ENCODE measurements around the gene TRMT2B.

The TRMT2B gene

DNA sequence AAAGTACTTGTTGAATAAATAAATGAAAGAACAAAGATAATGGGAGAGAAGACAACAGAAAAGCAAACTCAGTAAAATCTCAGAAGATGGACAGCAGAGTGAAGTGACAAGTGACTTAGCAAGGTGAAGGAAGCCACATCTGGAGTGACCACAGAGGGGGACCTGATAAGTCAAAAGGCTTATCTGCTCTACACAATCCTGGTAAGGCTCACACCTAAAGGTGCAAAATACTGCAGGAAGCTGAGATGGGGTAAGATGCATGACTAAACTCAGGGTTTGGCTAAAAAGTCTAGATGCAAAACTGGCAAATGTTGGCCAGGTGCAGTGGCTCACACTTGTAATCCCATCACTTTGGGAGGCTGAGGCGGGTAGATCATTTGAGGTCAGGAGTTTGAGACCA lies 22.2 kb downstream of the TRMT2B start:
- peaks cover 10 to 29% of the 10 kb centered on the region in 2 experiments; a peak in 2 of 3 replicates for H3K36me3 ChIP-seq (ENCODE audit: control insufficient read depth in 2 of 2, insufficient read depth in 1 of 2, low read length in 2 of 2)
- no peak overlapping the region for H3K27ac ChIP-seq (ENCODE audit: extremely low read depth, low read depth, low read length)
- TF ChIP-seq ZNF239 (tag by site-specific recombination; IDR thresholded peaks at IDR 0.05) (no peak), KLF10 (tag by site-specific recombination; IDR thresholded peaks at IDR 0.05) (no peak)
- TF ChIP-seq, protein P1, sequence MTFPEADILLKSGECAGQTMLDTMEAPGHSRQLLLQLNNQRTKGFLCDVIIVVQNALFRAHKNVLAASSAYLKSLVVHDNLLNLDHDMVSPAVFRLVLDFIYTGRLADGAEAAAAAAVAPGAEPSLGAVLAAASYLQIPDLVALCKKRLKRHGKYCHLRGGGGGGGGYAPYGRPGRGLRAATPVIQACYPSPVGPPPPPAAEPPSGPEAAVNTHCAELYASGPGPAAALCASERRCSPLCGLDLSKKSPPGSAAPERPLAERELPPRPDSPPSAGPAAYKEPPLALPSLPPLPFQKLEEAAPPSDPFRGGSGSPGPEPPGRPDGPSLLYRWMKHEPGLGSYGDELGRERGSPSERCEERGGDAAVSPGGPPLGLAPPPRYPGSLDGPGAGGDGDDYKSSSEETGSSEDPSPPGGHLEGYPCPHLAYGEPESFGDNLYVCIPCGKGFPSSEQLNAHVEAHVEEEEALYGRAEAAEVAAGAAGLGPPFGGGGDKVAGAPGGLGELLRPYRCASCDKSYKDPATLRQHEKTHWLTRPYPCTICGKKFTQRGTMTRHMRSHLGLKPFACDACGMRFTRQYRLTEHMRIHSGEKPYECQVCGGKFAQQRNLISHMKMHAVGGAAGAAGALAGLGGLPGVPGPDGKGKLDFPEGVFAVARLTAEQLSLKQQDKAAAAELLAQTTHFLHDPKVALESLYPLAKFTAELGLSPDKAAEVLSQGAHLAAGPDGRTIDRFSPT (tag by site-specific recombination; IDR thresholded peaks at IDR 0.05) = no peak
- no peaks in the 10 kb centered on the region for H3K4me1 ChIP-seq (ENCODE audit: control insufficient read depth, insufficient read depth, low read length)
- H3K9me3 ChIP-seq (ENCODE audit: control insufficient read depth, insufficient read depth, low read depth, low read length) = no peaks in the 10 kb centered on the region
- CTCF ChIA-PET = no interaction called here
- POLR2A ChIA-PET = no interaction called here
- no peak overlapping the region for H3K4me3 ChIP-seq (ENCODE audit: low read depth, low read length)

DNA sequence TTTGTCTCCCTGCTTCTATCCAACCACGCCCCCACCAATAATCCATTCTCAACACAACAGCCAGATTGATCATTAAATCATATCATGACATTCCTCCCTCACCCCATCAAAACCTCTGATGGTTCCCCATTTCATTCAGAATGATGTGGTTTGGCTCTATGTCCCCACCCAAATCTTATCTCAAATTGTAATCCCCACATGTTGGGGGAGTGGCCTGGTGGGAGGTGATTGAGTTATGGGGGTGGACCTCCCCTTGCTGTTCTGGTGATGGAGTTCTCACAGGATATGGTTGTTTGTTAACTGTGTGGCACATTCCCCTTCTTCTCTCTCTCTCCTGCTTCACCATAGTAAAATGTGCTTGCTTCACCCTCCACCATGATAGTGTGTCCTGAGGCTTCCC lies 23.3 kb downstream of the TRMT2B start:
- TF ChIP-seq, protein P2, sequence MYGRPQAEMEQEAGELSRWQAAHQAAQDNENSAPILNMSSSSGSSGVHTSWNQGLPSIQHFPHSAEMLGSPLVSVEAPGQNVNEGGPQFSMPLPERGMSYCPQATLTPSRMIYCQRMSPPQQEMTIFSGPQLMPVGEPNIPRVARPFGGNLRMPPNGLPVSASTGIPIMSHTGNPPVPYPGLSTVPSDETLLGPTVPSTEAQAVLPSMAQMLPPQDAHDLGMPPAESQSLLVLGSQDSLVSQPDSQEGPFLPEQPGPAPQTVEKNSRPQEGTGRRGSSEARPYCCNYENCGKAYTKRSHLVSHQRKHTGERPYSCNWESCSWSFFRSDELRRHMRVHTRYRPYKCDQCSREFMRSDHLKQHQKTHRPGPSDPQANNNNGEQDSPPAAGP (tag by site-specific recombination; IDR thresholded peaks at IDR 0.05) = no peak
- TF ChIP-seq ZNF544 (tag by site-specific recombination; IDR thresholded peaks at IDR 0.05) (no peak), BCL11A (tag by site-specific recombination; IDR thresholded peaks at IDR 0.05; ENCODE audit: low read depth) (no peak), ZNF366 (tag by site-specific recombination; conservative IDR thresholded peaks at IDR 0.05) (no peak), ZNF146 (tag by site-specific recombination; IDR thresholded peaks at IDR 0.05) (no peak)
- ChIA-PET POLR2A (no interaction called here), CTCF (no interaction called here)
- Histone ChIP-seq H3K36me3 (ENCODE audit: control insufficient read depth in 2 of 2, insufficient read depth in 1 of 2, low read length in 2 of 2) (peaks cover 10 to 28% of the 10 kb centered on the region in 2 experiments; a peak in 2 of 3 replicates), H3K27ac (ENCODE audit: extremely low read depth, low read depth, low read length) (no peak overlapping the region), H3K9me3 (ENCODE audit: control insufficient read depth, insufficient read depth, low read depth, low read length) (no peaks in the 10 kb centered on the region), H3K4me1 (ENCODE audit: control insufficient read depth, insufficient read depth, low read length) (no peaks in the 10 kb centered on the region), H3K4me3 (ENCODE audit: low read depth, low read length) (no peak overlapping the region)

DNA sequence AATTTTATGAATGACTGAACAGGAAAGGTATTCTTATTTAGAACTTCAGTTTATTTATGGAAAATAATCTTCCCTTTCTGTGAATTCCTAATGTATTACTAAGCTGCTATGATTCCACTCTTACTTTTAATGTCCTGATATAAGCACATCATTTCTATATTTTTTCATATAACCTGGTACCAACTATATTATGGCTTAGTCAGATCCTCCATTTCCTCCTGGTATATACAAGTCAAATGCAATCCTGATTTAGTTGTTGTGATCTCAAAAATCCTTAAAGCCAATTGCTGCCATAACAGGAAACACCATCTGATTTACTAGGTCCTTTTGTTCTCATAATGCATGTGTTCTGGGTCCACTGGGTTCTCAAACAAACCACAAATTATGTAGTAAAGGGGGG lies 26.8 kb downstream of the TRMT2B start:
- H3K4me3 ChIP-seq (ENCODE audit: low read depth, low read length) = no peak overlapping the region
- no peaks in the 10 kb centered on the region for H3K9me3 ChIP-seq (ENCODE audit: control insufficient read depth, insufficient read depth, low read depth, low read length)
- ChIA-PET POLR2A (no interaction called here), CTCF (interaction anchor here (1.2 kb wide), 1 partner anchor 262 kb away, joined by 5 read pairs; no protein-coding TSS in a partner anchor)
- TF ChIP-seq, protein P2 (tag by site-specific recombination; IDR thresholded peaks at IDR 0.05) = no peak
- no peak for TF ChIP-seq ZNF76 (tag by site-specific recombination; IDR thresholded peaks at IDR 0.05; ENCODE audit: borderline replicate concordance, low read depth)
- TF ChIP-seq ZNF791 (tag by site-specific recombination; IDR thresholded peaks at IDR 0.05) = no peak
- TF ChIP-seq ZEB2 (tag by site-specific recombination; IDR thresholded peaks at IDR 0.05) = no peak
- TF ChIP-seq, protein P3, sequence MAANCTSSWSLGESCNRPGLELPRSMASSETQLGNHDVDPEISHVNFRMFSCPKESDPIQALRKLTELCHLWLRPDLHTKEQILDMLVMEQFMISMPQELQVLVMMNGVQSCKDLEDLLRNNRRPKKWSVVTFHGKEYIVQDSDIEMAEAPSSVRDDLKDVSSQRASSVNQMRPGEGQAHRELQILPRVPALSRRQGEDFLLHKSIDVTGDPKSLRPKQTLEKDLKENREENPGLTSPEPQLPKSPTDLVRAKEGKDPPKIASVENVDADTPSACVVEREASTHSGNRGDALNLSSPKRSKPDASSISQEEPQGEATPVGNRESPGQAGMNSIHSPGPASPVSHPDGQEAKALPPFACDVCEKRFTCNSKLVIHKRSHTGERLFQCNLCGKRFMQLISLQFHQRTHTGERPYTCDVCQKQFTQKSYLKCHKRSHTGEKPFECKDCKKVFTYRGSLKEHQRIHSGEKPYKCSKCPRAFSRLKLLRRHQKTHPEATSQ (tag by site-specific recombination; IDR thresholded peaks at IDR 0.05) = no peak
- TF ChIP-seq ZNF121 (tag by site-specific recombination; IDR thresholded peaks at IDR 0.05) = no peak
- no peak for TF ChIP-seq KLF8 (tag by site-specific recombination; IDR thresholded peaks at IDR 0.05)
- no peak for TF ChIP-seq TRIM28 (IDR thresholded peaks at IDR 0.05; ENCODE audit: borderline replicate concordance, low read length)
- TF ChIP-seq ZNF660 (tag by site-specific recombination; IDR thresholded peaks at IDR 0.05) = no peak
- TF ChIP-seq GLI4 (tag by site-specific recombination; IDR thresholded peaks at IDR 0.05) = no peak
- H3K4me1 ChIP-seq (ENCODE audit: control insufficient read depth, insufficient read depth, low read length) = no peaks in the 10 kb centered on the region
- peaks cover 0 to 48% of the 10 kb centered on the region in 2 experiments; a peak in 2 of 3 replicates for H3K36me3 ChIP-seq (ENCODE audit: control insufficient read depth in 2 of 2, insufficient read depth in 1 of 2, low read length in 2 of 2)
- no peak overlapping the region for H3K27ac ChIP-seq (ENCODE audit: extremely low read depth, low read depth, low read length)

All from HEK293 (cell line).